H1 (cell line): ENCODE measurements around the gene ACADM. TPM values are rescaled to one million over a fixed set of nuclear protein-coding genes. Genes with fewer than 3 reads are reported as not detected.

Experiments used
- CTCF ChIA-PET: fragments of 300-600 bp; sonication (Branson Sonifier 250); formaldehyde crosslinking; loops from one replicate; lab custom pipeline; 2021; ENCODE audit not compliant: partially characterized antibody; lab: Charles Lee
- POLR2A ChIA-PET: fragments of 300-600 bp; sonication (Branson Sonifier 250); formaldehyde crosslinking; loops from one replicate; lab custom pipeline; 2021; ENCODE audit warnings: inconsistent platforms; ENCODE audit not compliant: partially characterized antibody; lab: Charles Lee
- DNase-seq, 2 experiments: peaks; one replicate each; pipeline versions ENCODE4 v3.0.0 to v3.0.0-alpha.2; 2010 to 2022; ENCODE audit warnings: low spot score in 2 of 2, low read depth in 1 of 2, mixed read lengths in 1 of 2
- FAIRE-seq: peaks from 2 replicates; lab custom pipeline; 2011; peaks lifted over from hg19 to GRCh38; lab: Jason Lieb, UNC
- H2AFZ ChIP-seq: 2 replicates; pipeline ENCODE4 v1.8.1; 2012; ENCODE audit warnings: low read length, inconsistent platforms
- H2AK5ac ChIP-seq: 2 replicates; pipeline ENCODE4 v1.6.1; 2013; ENCODE audit warnings: low read depth, low read length
- H2BK120ac ChIP-seq: replicated peaks from 2 replicates; pipeline ENCODE3; 2013; ENCODE audit warnings: low read depth, low read length, inconsistent platforms
- H2BK12ac ChIP-seq: 2 replicates; pipeline ENCODE4 v1.6.1; 2013; ENCODE audit warnings: low read depth, low read length
- H2BK15ac ChIP-seq: 2 replicates; pipeline ENCODE4 v1.6.1; 2013; ENCODE audit warnings: low read length
- H2BK20ac ChIP-seq: 2 replicates; pipeline ENCODE4 v1.6.1; 2013; ENCODE audit warnings: low read length
- H2BK5ac ChIP-seq: 2 replicates; pipeline ENCODE4 v1.6.1; 2013; ENCODE audit warnings: low read depth, low read length
- H3K14ac ChIP-seq: 2 replicates; pipeline ENCODE4 v1.6.1; 2013; ENCODE audit warnings: inconsistent platforms; ENCODE audit not compliant: insufficient read length
- H3K18ac ChIP-seq: 2 replicates; pipeline ENCODE4 v1.6.1; 2013; ENCODE audit warnings: low read length; ENCODE audit errors: extremely low read depth
- H3K23ac ChIP-seq: 2 replicates; pipeline ENCODE4 v1.6.1; 2013; ENCODE audit warnings: inconsistent platforms; ENCODE audit not compliant: insufficient read length
- H3K23me2 ChIP-seq: 2 replicates; pipeline ENCODE4 v1.6.1; 2013; ENCODE audit warnings: low read depth, low read length
- H3K27ac ChIP-seq: 2 replicates; pipeline ENCODE4 v1.6.1; 2011; ENCODE audit warnings: low read depth, low read length, inconsistent platforms
- H3K27me3 ChIP-seq, 4 experiments: replicated peaks in 1 of 4; 1 replicate in 1 of 4; 2 replicates in 3 of 4; pipeline versions ENCODE4 v1.6.1 to v1.8.1; 2011 to 2013; ENCODE audit warnings: low read length in 3 of 4, mild to moderate bottlenecking in 3 of 4, inconsistent platforms in 2 of 4, mixed read lengths in 2 of 4, moderate library complexity in 1 of 4; ENCODE audit not compliant: control insufficient read depth in 3 of 4, insufficient read depth in 3 of 4; ENCODE audit errors: extremely low read depth in 1 of 4
- H3K36me3 ChIP-seq, 4 experiments: 2 replicates each; pipeline versions ENCODE4 v1.6.1 to v1.8.1; 2011 to 2013; ENCODE audit warnings: mild to moderate bottlenecking in 4 of 4, low read length in 3 of 4, moderate library complexity in 2 of 4, control low read depth in 1 of 4, inconsistent platforms in 1 of 4; ENCODE audit not compliant: insufficient read depth in 4 of 4, control insufficient read depth in 2 of 4
- H3K4ac ChIP-seq: replicated peaks from 2 replicates; pipeline ENCODE3; 2013; ENCODE audit warnings: low read length, low read depth, mixed read lengths, inconsistent platforms; ENCODE audit not compliant: insufficient read length
- H3K4me1 ChIP-seq, 4 experiments: replicated peaks in 1 of 4; 1 replicate in 1 of 4; 2 replicates in 3 of 4; pipeline versions ENCODE4 v1.6.1 to v1.8.1; 2011 to 2013; ENCODE audit warnings: low read length in 3 of 4, inconsistent platforms in 2 of 4, mixed read lengths in 1 of 4; ENCODE audit not compliant: insufficient read depth in 4 of 4, control insufficient read depth in 3 of 4
- H3K4me2 ChIP-seq, 2 experiments: 2 replicates each; pipeline versions ENCODE4 v1.6.1 to v1.8.1; 2011 to 2013; ENCODE audit warnings: low read depth in 2 of 2, low read length in 2 of 2, control low read depth in 1 of 2, inconsistent platforms in 1 of 2, mild to moderate bottlenecking in 1 of 2; ENCODE audit not compliant: insufficient read depth in 1 of 2
- H3K4me3 ChIP-seq, 4 experiments: fragments of 200-600, 300-600 bp in 1 of 4; sonication (generic), shearing (Covaris generic), sonication (Bioruptor Twin) in 1 of 4; 2 replicates each; pipeline versions ENCODE4 v1.5.1 to v1.8.1; 2011 to 2016; ENCODE audit warnings: low read length in 4 of 4, low read depth in 3 of 4, control low read depth in 2 of 4, inconsistent platforms in 2 of 4, mild to moderate bottlenecking in 2 of 4, mixed read lengths in 1 of 4, moderate library complexity in 1 of 4; ENCODE audit not compliant: insufficient read depth in 2 of 4; ENCODE audit errors: extremely low read depth in 1 of 4
- H3K56ac ChIP-seq: replicated peaks from 2 replicates; pipeline ENCODE3; 2013; ENCODE audit warnings: low read depth, mild to moderate bottlenecking, mixed read lengths, low read length, inconsistent platforms; ENCODE audit not compliant: insufficient read length
- H3K79me1 ChIP-seq: 2 replicates; pipeline ENCODE4 v1.6.1; 2013; ENCODE audit warnings: low read depth, low read length, control low read depth
- H3K79me2 ChIP-seq, 2 experiments: 2 replicates each; pipeline versions ENCODE4 v1.6.1 to v1.8.1; 2012 to 2013; ENCODE audit warnings: low read length in 2 of 2, mild to moderate bottlenecking in 2 of 2, inconsistent platforms in 1 of 2; ENCODE audit not compliant: insufficient read depth in 2 of 2, control insufficient read depth in 1 of 2
- H3K9ac ChIP-seq, 4 experiments: replicated peaks in 1 of 4; 1 replicate in 1 of 4; 2 replicates in 3 of 4; pipeline versions ENCODE4 v1.6.1 to v1.8.1; 2011 to 2013; ENCODE audit warnings: low read depth in 3 of 4, low read length in 3 of 4, control low read depth in 2 of 4, mild to moderate bottlenecking in 2 of 4, moderate library complexity in 2 of 4, inconsistent platforms in 1 of 4; ENCODE audit errors: extremely low read depth in 1 of 4
- H3K9me3 ChIP-seq, 2 experiments: 2 replicates each; pipeline versions ENCODE4 v1.6.1 to v1.8.1; 2012 to 2013; ENCODE audit warnings: mild to moderate bottlenecking in 2 of 2, moderate library complexity in 2 of 2, control low read depth in 1 of 2, inconsistent platforms in 1 of 2, low read depth in 1 of 2, low read length in 1 of 2, mixed read lengths in 1 of 2; ENCODE audit not compliant: insufficient read depth in 2 of 2
- H4K20me1 ChIP-seq, 2 experiments: replicated peaks in 1 of 2; 2 replicates each; pipeline versions ENCODE3 to v1.8.1; 2011 to 2013; ENCODE audit warnings: inconsistent platforms in 2 of 2, low read length in 2 of 2, mild to moderate bottlenecking in 1 of 2; ENCODE audit not compliant: insufficient read depth in 2 of 2, control insufficient read depth in 1 of 2
- H4K5ac ChIP-seq: 2 replicates; pipeline ENCODE4 v1.6.1; 2013; ENCODE audit warnings: low read length, low read depth, mixed read lengths, inconsistent platforms; ENCODE audit not compliant: insufficient read length
- H4K8ac ChIP-seq: 2 replicates; pipeline ENCODE4 v1.8.0; 2013; ENCODE audit warnings: mild to moderate bottlenecking, moderate library complexity, low read length, inconsistent platforms; ENCODE audit not compliant: insufficient read depth; ENCODE audit errors: extremely low read depth
- H4K91ac ChIP-seq: replicated peaks from 2 replicates; pipeline ENCODE3; 2013; ENCODE audit warnings: low read length, mixed read lengths, inconsistent platforms; ENCODE audit not compliant: insufficient read length
- CHD2 ChIP-seq: IDR thresholded peaks from 2 replicates; pipeline ENCODE4 v1.6.1; 2012; ENCODE audit warnings: low read length, improper control_type of control experiment
- CREB1 ChIP-seq: IDR thresholded peaks from 2 replicates; pipeline ENCODE4 v1.6.1; 2012; ENCODE audit warnings: inconsistent platforms
- HDAC6 ChIP-seq: IDR thresholded peaks from one replicate; pipeline ENCODE4 v1.7.1; 2012; ENCODE audit warnings: low read depth, mild to moderate bottlenecking, inconsistent platforms, low read length, moderate library complexity
- JUN ChIP-seq: IDR thresholded peaks from 2 replicates; pipeline ENCODE4 v1.6.1; 2011; ENCODE audit warnings: low read depth, mild to moderate bottlenecking, improper control_type of control experiment, low read length
- KDM4A ChIP-seq: IDR thresholded peaks from one replicate; pipeline ENCODE4 v1.7.1; 2012; ENCODE audit warnings: low read depth, mild to moderate bottlenecking, moderate library complexity, low read length, inconsistent platforms; ENCODE audit not compliant: severe bottlenecking
- NANOG ChIP-seq: IDR thresholded peaks from 2 replicates; pipeline ENCODE4 v1.6.1; 2011; ENCODE audit warnings: low read length, low read depth, mild to moderate bottlenecking, inconsistent platforms; ENCODE audit not compliant: insufficient read depth, poor library complexity, severe bottlenecking
- TCF12 ChIP-seq: IDR thresholded peaks from 2 replicates; pipeline ENCODE4 v1.6.1; 2011; ENCODE audit warnings: low read depth, mild to moderate bottlenecking, low read length
- WGBS, 2 experiments: shearing (Covaris generic) in 1 of 2; methylation state at CpG; one replicate each; pipeline versions ENCODE4 v1.1.6 to v1.1.7; 2013 to 2015; ENCODE audit warnings: low lambda C conversion rate in 2 of 2, mixed read lengths in 2 of 2, inconsistent platforms in 1 of 2, low coverage in 1 of 2, missing lambda C conversion rate in 1 of 2; ENCODE audit not compliant: insufficient replicate concordance in 2 of 2, insufficient coverage in 1 of 2, insufficient read length in 1 of 2; ENCODE audit errors: extremely low coverage in 1 of 2, missing lambda C conversion rate in 1 of 2; 5-methylcytosine and 5-hydroxymethylcytosine counted together
- polyA plus RNA-seq, 7 experiments: library from polyadenylated mRNA; depleted of rRNA in 3 of 7; stranded (reverse) in 5 of 7; unstranded in 2 of 7; fragments of >200 nt in 5 of 7; fragments of 200-250 nt in 2 of 7; gene quantifications; 1 replicate in 5 of 7; 2 replicates in 1 of 7; 4 replicates in 1 of 7; pipeline versions ENCODE4 v1.2.1 to v1.2.3, GENCODE V29; 2011 to 2013; ENCODE audit warnings: missing spikeins in 2 of 7, mixed read lengths in 2 of 7
- total RNA-seq: library from RNA; stranded (reverse); fragmentation: NEBNext Ultra II Directional; extraction: Animal tissue kit (Norgen Biotek cat#: 25700); gene quantifications from 2 replicates; pipeline ENCODE4 v1.2.1, GENCODE V29; 2021
- TF ChIP-seq, protein P1 (sequence below): IDR thresholded peaks from 2 replicates; pipeline ENCODE4 v1.6.1; 2011; ENCODE audit warnings: low read depth, mild to moderate bottlenecking, low read length; ENCODE audit not compliant: insufficient read depth

Gene ACADM
- total and polyA plus RNA-seq, 2 of the 8 experiments (the other 6 are each of a cell fraction or from before 2014, with no cell fraction given), result 14.3 to 40.0 TPM

DNA sequence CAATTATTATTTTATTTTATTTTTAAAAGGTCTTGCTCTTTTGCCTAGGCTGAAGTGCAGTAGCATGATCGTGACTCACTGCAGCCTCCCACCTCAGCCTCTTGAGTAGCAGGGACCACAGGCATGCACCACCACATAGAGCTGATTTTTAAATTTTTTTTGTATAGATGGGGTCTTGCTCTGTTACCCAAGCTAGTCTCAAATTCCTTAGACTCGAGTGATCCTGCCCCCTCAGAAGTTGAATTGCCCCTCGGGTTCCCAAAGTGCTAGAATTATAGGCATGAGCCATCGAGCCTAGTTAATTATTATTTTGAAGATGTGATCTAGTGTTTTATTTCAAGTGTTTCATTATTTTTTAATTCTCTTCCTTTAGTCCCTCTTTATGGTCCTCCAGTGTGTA, 84.4 kb downstream of the ACADM start:
- ChIA-PET CTCF (interaction anchor here (0.7 kb wide), 1 partner anchor 590 kb away, joined by 3 read pairs; no protein-coding TSS in a partner anchor), POLR2A (interaction anchor here (1.0 to 4.1 kb wide), 3 partner anchors 11 to 22 kb away, joined by 3 to 18 read pairs (median 3); partner anchors contain the start of gene MSH4)
- Histone ChIP-seq H3K27ac (no peak overlapping the region), H2BK12ac (no peak overlapping the region), H3K4me3 (no peak overlapping the region), H3K56ac (no peak overlapping the region), H3K36me3 (no peaks in the 10 kb centered on the region), H4K5ac (no peak overlapping the region), H3K4me2 (no peak overlapping the region), H3K9ac (no peak overlapping the region), H2BK120ac (no peak overlapping the region), H2BK20ac (no peak overlapping the region), H2AK5ac (no peak overlapping the region), H3K4ac (no peak overlapping the region), H2AFZ (no peak overlapping the region), H4K8ac (no peak overlapping the region), H4K91ac (no peak overlapping the region), H4K20me1 (no peaks in the 10 kb centered on the region), H3K23ac (no peak overlapping the region), H3K27me3 (no peaks in the 10 kb centered on the region), H2BK15ac (no peak overlapping the region), H3K23me2 (no peaks in the 10 kb centered on the region), H3K4me1 (no peaks in the 10 kb centered on the region), H2BK5ac (no peak overlapping the region), H3K14ac (no peak overlapping the region), H3K79me1 (no peaks in the 10 kb centered on the region), H3K9me3 (no peaks in the 10 kb centered on the region), H3K79me2 (no peaks in the 10 kb centered on the region), H3K18ac (no peak overlapping the region)
- DNase-seq (no peak), FAIRE-seq (no peak)
- no peak for TF ChIP-seq KDM4A
- no peak for TF ChIP-seq CREB1
- TF ChIP-seq TCF12, result no peak
- no peak for TF ChIP-seq NANOG
- TF ChIP-seq, protein P1, sequence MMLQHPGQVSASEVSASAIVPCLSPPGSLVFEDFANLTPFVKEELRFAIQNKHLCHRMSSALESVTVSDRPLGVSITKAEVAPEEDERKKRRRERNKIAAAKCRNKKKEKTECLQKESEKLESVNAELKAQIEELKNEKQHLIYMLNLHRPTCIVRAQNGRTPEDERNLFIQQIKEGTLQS, result no peak
- no peak for TF ChIP-seq CHD2
- TF ChIP-seq JUN, result no peak
- TF ChIP-seq HDAC6, result no peak
- 87% methylated on average over 4 of the region's 4 CpGs; no CpG with 5 or more reads in 1 of the 2 experiments for WGBS, 2 experiments
